ENCODE data around the gene LZTS2. TPM values are rescaled to one million over a fixed set of nuclear protein-coding genes. Genes with fewer than 3 reads are reported as not detected.
A peak's percentile ranks its signal among the peaks of the same experiment; 100 is the strongest.

The LZTS2 gene
- polyA plus RNA-seq, 1 of the 3 experiments (the other 2 are of a cell fraction): 50.6 TPM

- Histone ChIP-seq H3K4me2 (peak overlapping the region; percentile 96), H3K27ac (ENCODE audit: low read depth in 2 of 2, low read length in 1 of 2) (peak overlapping the region in 1 of 2 experiments; percentile 98; a peak in 1 of 4 replicates), H3F3A (replicated peaks; ENCODE audit: insufficient read depth) (peaks cover 34% of the 10 kb centered on the region), H3K4me1 (ENCODE audit: control insufficient read depth in 1 of 2, insufficient read depth in 2 of 2, low read depth in 1 of 2, low read length in 1 of 2) (peaks cover 15 to 37% of the 10 kb centered on the region in 2 experiments; a peak in 3 of 4 replicates), H3K9me3 (no peaks in the 10 kb centered on the region), H3K9me2 (no peaks in the 10 kb centered on the region), H3K9ac (peak overlapping the region; percentile 99; the same call in 1 of the 2 replicates), H3K79me2 (ENCODE audit: insufficient read depth) (peaks cover 58% of the 10 kb centered on the region), H2AFZ (ENCODE audit: low read depth) (no peak overlapping the region), H4K20me1 (ENCODE audit: insufficient read depth) (peaks cover 37% of the 10 kb centered on the region), H3K27me3 (ENCODE audit: insufficient read depth) (no peaks in the 10 kb centered on the region), H3K4me3 (ENCODE audit: low read depth in 2 of 2, low read length in 1 of 2) (no peak overlapping the region), H3K36me3 (replicated peaks in 1 of 2; ENCODE audit: control insufficient read depth in 1 of 2, insufficient read depth in 2 of 2, low read length in 1 of 2) (peaks cover 38 to 45% of the 10 kb centered on the region in 2 experiments)
- DNase-seq: no peak
- POLR2A ChIA-PET: no interaction called here
- WGBS (ENCODE audit: low lambda C conversion rate): 85% methylated on average over 8 of the region's 11 CpGs
- CTCF ChIA-PET: interaction anchor here (0.8 to 24.5 kb wide), 8 partner anchors 7 to 841 kb away, joined by 3 to 443 read pairs (median 3); partner anchors contain the start of genes KCNIP2, PDZD7 and SFXN3
- TF ChIP-seq FOXJ3 (CRISPR knock-in tag; IDR thresholded peaks at IDR 0.05): no peak
- TF ChIP-seq, protein P1, sequence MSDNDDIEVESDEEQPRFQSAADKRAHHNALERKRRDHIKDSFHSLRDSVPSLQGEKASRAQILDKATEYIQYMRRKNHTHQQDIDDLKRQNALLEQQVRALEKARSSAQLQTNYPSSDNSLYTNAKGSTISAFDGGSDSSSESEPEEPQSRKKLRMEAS (IDR thresholded peaks at IDR 0.05; ENCODE audit: low read depth): no peak
- TF ChIP-seq FOXM1 (IDR thresholded peaks at IDR 0.05; ENCODE audit: low read depth): no peak
- TF ChIP-seq PBX3 (IDR thresholded peaks at IDR 0.05): no peak
- TF ChIP-seq USF1 (IDR thresholded peaks at IDR 0.05; ENCODE audit: borderline replicate concordance, low read depth): no peak
- TF ChIP-seq GATA2 (CRISPR knock-in tag; IDR thresholded peaks at IDR 0.05): no peak
- no peak for TF ChIP-seq GABPA (IDR thresholded peaks at IDR 0.05; ENCODE audit: low read depth)
- no peak for TF ChIP-seq JUND (IDR thresholded peaks at IDR 0.05)
- TF ChIP-seq SMC3 (IDR thresholded peaks at IDR 0.05; ENCODE audit: low read depth, low read length): no peak
Observed at GRCh38 chr10:101002456-101002855, 2.8 kb downstream of the LZTS2 start.

DNA sequence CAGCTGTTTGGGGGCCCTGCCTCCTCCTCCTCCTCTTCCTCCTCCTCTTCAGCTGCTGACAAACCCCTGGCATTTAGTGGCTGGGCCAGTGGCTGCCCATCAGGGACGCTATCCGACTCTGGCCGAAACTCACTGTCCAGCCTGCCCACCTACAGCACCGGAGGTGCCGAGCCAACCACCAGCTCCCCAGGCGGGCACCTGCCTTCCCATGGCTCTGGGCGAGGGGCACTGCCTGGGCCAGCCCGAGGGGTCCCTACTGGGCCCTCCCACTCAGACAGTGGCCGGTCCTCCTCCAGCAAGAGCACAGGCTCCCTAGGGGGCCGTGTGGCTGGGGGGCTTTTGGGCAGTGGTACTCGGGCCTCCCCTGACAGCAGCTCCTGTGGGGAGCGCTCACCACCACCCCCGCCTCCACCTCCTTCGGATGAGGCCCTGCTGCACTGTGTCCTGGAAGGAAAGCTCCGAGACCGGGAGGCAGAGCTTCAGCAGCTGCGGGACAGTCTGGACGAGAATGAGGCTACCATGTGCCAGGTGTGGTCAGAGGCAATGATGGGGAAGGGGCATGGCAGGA lies 4.1 kb downstream of the LZTS2 start:
- no peak for DNase-seq
- Histone ChIP-seq H3K9me2 (no peaks in the 10 kb centered on the region), H3K9me3 (no peaks in the 10 kb centered on the region), H3K79me2 (ENCODE audit: insufficient read depth) (peaks cover 55% of the 10 kb centered on the region), H2AFZ (ENCODE audit: low read depth) (no peak overlapping the region), H3K9ac (no peak overlapping the region), H3K4me2 (no peak overlapping the region), H4K20me1 (ENCODE audit: insufficient read depth) (peaks cover 37% of the 10 kb centered on the region), H3K27me3 (ENCODE audit: insufficient read depth) (no peaks in the 10 kb centered on the region), H3K36me3 (replicated peaks in 1 of 2; ENCODE audit: control insufficient read depth in 1 of 2, insufficient read depth in 2 of 2, low read length in 1 of 2) (peaks cover 38 to 48% of the 10 kb centered on the region in 2 experiments), H3K4me1 (ENCODE audit: control insufficient read depth in 1 of 2, insufficient read depth in 2 of 2, low read depth in 1 of 2, low read length in 1 of 2) (peaks cover 16 to 38% of the 10 kb centered on the region in 2 experiments; a peak in 3 of 4 replicates), H3K27ac (ENCODE audit: low read depth in 2 of 2, low read length in 1 of 2) (no peak overlapping the region), H3K4me3 (ENCODE audit: low read depth in 2 of 2, low read length in 1 of 2) (no peak overlapping the region), H3F3A (replicated peaks; ENCODE audit: insufficient read depth) (peaks cover 21% of the 10 kb centered on the region)
- WGBS (ENCODE audit: low lambda C conversion rate): 75% methylated on average over 2 of the region's 18 CpGs
- CTCF ChIA-PET: interaction anchor here (0.9 to 24.5 kb wide), 6 partner anchors 6 to 35 kb away, joined by 3 to 443 read pairs (median 50); partner anchors contain the start of genes MRPL43, PDZD7, SFXN3 and TWNK
- POLR2A ChIA-PET: interaction anchor here (0.6 to 0.9 kb wide), 2 partner anchors 39 to 453 kb away, joined by 3 read pairs; no protein-coding TSS in a partner anchor
- TF ChIP-seq, protein P1 (IDR thresholded peaks at IDR 0.05; ENCODE audit: low read depth): no peak
- no peak for TF ChIP-seq CHD2 (IDR thresholded peaks at IDR 0.05; ENCODE audit: low read length, partially characterized antibody)

All from SK-N-SH (cell line).